ENCODE measurements around the gene LCE6A. TPM values are rescaled to one million over a fixed set of nuclear protein-coding genes. Genes with fewer than 3 reads are reported as not detected.

LCE6A gene, protein sequence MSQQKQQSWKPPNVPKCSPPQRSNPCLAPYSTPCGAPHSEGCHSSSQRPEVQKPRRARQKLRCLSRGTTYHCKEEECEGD
- not detected for polyA plus RNA-seq (ENCODE audit: insufficient read length in 12 of 12)
- long read RNA-seq, donor 1: 0 reads
- long read RNA-seq, donor 2: 0 reads
- long read RNA-seq, donor 3: 0 reads
- long read RNA-seq, donor 4: 0 reads
- long read RNA-seq, donor 5: 0 reads
- long read RNA-seq, donor 6: 0 reads
- long read RNA-seq, donor 7: 0 reads
- long read RNA-seq, donor 8: 0 reads
- long read RNA-seq, donor 9: 0 reads
- long read RNA-seq, donor 10: 0 reads
- long read RNA-seq, donor 11: 0 reads

DNA sequence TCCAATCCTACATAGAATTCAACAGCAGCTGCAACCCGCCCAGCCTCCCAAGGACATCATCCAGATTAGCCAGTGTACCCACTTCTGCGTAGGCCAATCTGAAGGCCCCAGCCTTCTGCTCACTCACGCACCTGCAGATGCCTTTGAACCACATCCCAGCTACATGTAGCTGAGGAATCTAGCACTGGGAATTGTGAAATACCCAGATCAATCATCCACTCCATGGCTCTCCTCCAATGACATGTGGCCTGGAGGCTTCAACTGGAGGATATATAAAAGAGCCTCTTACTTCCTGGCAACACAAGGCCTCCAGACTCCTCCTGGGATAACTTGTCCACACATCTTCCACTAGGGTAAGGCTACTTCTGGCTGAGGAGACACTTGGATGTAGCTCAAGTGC lies at the start of gene LCE6A:
Gene LCE6A, plus strand, starts transcription at position 301 of the 400 bp plus-strand sequence. CDS start 665 bp downstream, outside the sequence.
- DNase-seq: no peak

DNA sequence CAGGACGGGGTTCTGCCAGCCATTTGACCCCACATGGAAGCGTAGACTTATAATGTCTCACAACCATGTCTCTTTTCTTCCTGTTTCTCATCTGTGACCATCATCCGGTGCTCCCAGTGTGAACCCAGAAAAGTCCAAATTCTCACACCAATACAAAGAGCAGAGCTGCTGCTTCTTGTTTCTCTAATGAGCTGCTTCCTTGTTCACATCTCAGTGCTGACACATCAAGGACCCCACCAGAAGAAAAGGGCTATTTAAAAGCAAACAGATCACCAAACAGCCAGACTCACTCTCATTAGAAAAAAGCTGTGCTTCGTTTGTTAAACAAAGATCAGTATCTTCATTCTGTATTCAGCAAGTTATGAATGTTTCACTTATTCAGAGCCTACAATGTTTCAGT lies 47.0 kb upstream of the LCE6A start:
- no peak for DNase-seq

DNA sequence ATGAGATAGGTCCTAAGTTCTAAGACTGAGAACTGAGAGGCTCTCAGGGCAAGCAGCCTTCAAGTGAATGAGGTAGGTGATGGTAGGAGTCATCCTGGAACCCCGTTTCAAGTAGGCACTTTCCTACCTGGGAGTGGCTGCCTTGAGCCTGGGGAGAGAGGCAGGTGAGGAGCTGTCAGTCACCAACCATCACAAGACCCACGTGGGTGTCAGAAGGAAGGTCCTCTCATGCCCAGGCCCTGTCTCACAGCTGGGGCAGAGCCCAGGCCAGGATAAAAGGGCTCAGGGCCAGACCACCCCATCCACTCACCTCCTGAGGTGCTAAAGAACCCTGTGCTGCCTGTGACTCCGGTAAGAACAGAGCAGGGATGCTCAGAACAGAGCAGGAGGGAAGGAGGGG lies 46.2 kb upstream of the LCE6A start, which contains the start of gene LCE1D:
Gene LCE1D, plus strand, starts transcription at position 301 of the 400 bp plus-strand sequence. CDS start 1,074 bp downstream, outside the sequence.
- DNase-seq: no peak

- no peak for DNase-seq
These were observed 41.3 kb upstream of the LCE6A start for GRCh38 chr1:152801333-152801732.

DNA sequence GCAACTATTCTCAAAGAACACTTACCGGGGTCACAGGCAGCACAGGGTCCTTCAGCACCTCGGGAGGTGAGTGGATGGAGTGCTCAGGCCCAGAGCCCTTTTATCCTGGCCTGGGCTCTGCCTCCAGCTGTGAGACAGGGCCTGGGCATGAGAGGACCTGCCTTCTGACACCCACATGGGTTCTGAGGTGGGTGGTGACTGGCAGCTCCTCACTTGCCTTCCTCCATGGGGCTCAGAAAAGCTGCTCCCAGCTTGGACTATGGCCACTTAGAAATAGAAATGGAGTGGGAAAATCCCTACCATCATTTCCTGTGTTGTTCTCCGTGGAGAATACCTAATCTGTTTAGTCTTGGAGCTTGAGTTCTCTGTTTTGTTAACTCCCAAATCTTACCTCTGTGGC lies 36.1 kb upstream of the LCE6A start, which contains the start of gene LCE1C:
Gene LCE1C, minus strand, starts transcription at position 76 of the 400 bp plus-strand sequence. CDS start 1,173 bp downstream, outside the sequence.
- no peak for DNase-seq

GRCh38 chr1:152811050-152811449 lies 31.6 kb upstream of the LCE6A start:
- no peak for DNase-seq

DNA sequence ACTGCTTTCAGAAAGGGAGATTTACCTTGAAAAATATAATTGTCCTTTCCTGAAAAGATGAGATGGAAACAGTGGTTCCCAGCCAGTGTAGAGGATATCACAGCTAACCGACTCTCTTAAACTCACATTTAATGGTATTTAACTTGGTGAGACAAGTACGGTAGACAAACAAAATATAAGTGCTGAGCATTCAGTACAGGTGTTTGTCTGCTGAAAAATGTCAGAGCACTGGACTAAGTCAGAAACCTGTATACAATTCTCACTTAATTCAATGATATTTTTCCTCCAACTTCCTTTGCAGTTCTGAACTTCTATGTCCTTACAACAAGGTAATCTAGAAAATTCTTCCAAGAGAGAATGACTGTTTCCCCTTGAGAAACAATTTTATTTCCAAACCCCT lies 31.0 kb upstream of the LCE6A start, which contains the start of gene LCE1B:
Gene LCE1B, plus strand, starts transcription at position 301 of the 400 bp plus-strand sequence. CDS start 476 bp downstream, outside the sequence.
- DNase-seq: no peak

DNA sequence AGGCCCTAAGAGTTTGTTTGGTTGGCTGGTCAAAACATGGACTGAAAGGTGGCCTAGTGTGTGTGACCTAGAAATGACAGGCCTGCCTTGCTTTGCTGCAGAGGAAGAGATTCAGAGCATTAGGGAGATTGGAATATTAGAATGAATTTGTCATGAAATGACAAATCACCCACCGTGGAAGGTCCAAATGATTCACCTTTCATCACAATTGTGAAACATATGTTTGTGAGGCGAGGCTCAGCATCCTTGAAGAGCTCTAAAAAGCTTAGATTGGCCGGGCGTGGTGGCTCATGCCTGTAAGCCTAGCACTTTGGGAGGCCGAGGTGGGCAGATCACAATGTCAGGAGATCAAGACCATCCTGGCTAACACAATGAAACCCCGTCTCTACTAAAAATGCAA lies 25.3 kb upstream of the LCE6A start:
- DNase-seq: no peak

GRCh38 chr1:152823294-152823693 lies 19.4 kb upstream of the LCE6A start:
- DNase-seq: no peak

- no peak for DNase-seq
These were observed 17.7 kb upstream of the LCE6A start for GRCh38 chr1:152824964-152825363.

DNA sequence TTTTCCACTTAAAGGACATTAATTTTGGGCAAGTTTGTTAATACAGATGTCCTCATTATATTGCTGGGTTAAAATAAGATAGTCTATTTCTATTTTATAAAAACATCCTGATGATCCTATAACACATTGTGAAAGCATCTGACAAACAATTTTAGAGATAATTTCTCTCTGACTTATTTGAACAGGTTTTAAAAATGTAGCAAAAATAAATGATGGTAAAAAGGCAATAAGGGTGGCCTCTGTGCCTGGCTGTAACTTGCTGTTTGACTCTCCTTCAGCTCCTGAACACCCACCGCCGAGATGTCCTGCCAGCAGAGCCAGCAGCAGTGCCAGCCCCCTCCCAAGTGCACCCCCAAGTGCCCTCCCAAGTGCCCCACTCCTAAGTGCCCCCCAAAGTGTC lies 15.5 kb upstream of the LCE6A start, which contains the start of gene LCE1A:
Gene LCE1A, plus strand, starts transcription at position 301 of the 400 bp plus-strand sequence. Its CDS starts 0 bp downstream, at position 301.
- no peak for DNase-seq

- DNase-seq: no peak
These were observed 5.8 kb upstream of the LCE6A start for GRCh38 chr1:152836870-152837269.

GRCh38 chr1:152855661-152856060 lies 13.0 kb downstream of the LCE6A start:
- DNase-seq: no peak

GRCh38 chr1:152858062-152858461 lies 15.4 kb downstream of the LCE6A start:
- no peak for DNase-seq

GRCh38 chr1:152859696-152860095 lies 17.0 kb downstream of the LCE6A start, which contains the start of gene LCE7A:
LCE7A (plus strand) TSS chr1:152859996; CDS start chr1:152860698, 702 bp downstream.
- no peak for DNase-seq

DNA sequence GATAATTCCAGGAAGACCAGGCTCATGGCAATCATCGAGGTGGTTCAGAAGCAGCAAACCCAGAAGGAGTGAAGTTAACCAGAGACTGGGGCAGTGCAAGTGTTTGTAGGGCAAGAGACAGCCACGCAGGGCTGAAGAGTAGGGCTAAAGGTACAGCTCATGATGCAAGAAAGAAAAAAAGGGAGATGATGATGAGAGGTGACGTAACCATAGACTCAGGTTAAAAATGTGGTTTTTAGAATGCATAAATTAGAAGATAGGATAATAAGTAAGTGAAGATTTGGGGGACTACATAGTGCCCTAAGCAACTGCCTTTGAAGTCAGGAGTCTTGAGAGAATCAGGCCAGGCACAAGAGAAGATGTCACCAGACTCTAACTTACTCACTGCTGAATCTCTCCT lies 17.5 kb downstream of the LCE6A start:
- no peak for DNase-seq

- no peak for DNase-seq
These were observed 18.7 kb downstream of the LCE6A start for GRCh38 chr1:152861374-152861773.

GRCh38 chr1:152864443-152864842 lies 21.8 kb downstream of the LCE6A start:
- DNase-seq: no peak

DNA sequence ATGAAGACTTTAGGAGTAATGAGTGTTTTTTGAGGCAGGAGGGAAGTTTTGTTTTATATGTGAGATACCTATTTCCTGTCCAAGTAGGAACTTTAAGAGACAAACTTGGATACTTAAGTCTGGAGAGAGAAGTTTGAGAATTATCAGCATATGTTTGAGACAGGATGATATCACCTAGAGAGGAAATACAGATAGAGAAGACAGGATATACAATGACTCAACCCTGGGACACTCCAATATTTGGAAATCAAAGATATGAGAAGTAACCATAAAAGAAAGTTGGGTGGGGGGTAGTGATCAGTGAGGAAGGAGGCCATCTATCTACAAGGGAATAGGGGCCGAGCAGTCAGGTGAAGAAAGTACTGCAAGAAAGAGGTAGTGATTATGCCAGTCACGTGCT lies 23.7 kb downstream of the LCE6A start:
- no peak for DNase-seq

DNA sequence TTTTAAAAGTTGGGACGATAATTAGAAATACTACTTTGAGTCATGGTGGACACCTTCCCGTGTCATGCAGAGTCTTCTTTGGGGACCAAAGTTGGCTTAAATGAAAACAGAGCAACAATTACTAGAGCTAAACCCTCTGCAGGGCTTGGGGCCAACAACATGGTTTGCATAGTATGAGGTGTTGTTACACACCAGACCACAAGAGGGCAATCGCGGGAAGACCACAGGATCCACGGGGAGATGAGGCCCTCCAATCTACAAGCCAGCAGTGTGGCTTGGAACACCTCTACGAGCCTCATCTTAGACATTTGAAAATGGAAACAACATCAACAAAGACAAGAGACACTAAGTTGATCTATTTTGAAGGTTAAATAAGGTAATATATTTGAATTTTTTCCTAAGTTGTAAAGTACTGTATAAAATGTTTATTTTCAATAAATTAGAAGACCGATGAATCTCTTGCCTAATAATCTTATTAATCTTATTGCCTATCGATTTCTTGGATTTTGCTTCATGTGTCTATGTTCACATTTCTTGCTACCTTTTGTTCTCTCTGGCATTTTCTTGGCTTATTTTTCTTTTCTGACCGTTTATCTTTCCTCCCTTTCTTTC lies 27.3 kb downstream of the LCE6A start:
- peak; percentile 54 for DNase-seq

DNA sequence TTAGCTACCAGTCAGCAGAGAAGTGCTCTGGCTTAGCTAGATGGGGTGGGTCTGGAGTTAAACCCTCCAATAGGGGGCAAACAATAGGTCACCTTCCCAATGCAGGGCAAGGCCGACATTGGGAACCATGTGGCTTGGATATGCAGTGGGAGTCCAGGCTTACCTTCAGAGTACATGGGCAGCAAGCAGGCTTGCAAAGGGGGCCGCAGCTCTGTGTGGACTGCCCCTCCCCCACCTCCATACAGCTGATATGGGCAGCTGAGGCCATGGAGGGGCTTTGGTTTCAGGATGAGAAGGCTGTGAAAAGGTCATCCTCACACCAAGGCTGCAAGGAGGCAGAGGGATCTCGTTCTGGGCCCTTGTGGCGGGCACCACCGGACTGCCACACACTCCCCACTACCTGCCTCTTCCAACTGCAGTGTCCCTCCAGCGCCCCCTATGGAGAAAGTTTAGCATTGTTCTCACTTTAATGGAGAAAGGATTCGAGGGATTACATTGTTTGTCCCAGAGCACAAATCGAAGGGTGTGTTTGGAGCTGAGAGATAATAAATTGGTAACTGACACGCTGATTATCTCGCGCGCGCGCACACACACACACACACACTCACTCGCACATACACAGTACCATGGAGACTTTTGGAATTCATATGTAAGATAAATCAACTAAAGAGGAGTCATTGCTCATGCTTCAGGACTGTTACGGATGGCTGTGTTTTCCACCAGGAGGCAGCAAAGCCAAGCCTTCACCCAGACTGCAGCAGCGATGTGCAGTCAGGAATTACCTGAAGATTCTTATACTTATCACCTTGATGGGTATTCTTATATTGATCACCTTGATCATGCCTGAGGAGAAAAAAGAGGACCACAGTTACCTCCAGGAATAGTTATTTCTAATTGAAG lies 28.4 kb downstream of the LCE6A start:
- no peak for DNase-seq

DNA sequence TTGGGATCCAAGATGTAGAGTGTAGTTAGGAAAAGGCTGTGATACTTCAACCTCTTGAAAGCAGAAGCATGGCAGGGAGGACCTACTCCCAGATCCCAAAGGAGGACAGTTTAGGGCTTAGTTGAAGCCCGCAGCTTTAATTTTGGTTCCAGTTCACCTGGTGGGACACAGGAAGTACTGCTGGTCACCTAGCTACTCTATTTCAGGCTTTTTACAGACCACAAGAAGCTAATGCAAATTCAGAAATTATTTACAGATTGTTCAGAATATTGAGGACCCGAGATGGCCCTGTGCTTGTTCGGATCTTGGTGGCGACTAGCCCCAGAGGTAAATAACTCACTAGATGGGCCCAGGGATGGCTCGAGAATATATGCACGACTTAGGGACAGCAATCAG lies 29.1 kb downstream of the LCE6A start:
- no peak for DNase-seq

Data from muscle of arm (tissue), 14 donors.